Measurements from ENCODE around the gene TRAPPC2.
"Not testable (repeated sequence)": the region's sequence is repeated elsewhere in the genome, so short reads cannot be mapped to it uniquely, and the experiment has no call there.

Gene TRAPPC2

DNA sequence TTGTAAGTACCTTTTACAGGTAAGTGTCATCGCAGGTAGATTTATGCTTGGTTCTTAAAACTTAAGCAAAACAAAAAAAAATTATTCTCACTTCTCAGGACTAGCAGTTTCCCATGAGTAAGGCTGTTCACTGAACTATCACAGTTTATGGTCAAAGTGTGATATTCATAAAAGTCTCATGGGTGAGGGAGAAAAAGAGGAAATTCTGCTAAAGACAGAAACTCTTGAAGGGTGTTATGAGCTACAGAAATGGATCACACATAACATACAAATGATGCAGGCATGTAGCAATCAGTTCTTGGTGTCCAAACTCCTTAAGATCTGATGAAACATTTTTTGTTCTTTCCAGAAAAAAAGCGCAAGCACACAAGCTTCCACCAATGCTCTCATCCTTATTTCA, 37.0 kb downstream of the TRAPPC2 start:
- no peak for DNase-seq

DNA sequence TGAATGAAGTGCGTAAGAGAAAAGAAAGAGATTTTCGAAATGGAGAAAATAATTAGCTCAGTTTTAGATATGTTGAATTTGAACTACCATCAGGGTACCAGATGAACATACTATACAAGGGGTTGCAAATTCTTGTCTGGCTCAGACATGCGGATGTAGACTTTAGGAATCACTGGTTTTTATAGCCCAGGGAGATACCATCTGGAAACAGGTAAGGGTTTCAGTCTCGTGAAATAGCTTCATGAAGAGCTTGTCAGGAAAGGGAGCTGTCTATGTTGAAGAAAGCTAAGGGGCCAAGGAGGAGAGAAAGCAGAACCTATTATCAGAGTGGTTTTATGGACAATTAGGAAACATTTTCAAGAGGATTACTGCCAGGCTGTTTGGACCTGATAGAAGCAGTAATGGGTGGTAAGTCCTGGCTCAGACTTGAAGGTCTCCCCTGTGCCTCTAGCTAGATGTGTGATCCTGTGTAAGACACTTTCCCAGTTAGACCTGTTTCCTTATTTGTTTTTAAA, 38.8 kb downstream of the TRAPPC2 start:
- no peak for DNase-seq

DNA sequence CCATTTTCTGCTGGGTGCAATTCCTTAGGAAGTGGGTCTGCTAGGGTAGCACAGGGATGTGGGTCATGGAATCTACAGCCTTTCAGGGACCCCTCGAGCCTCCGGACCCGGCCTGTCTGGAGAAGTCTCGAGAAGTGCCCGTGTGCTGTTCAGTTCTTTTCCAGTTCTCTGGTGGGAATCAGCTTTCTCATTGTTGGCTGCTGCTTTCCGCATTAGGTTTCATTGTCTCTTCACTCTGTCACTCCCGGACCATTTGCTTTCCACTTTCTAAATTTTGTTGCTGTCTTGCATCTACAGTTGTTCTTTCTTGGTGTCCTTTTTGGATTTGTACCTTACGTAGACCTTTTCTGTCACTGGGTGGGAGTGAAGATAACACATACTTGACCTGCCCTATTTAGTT, 39.4 kb downstream of the TRAPPC2 start:
- no peak for DNase-seq

DNA sequence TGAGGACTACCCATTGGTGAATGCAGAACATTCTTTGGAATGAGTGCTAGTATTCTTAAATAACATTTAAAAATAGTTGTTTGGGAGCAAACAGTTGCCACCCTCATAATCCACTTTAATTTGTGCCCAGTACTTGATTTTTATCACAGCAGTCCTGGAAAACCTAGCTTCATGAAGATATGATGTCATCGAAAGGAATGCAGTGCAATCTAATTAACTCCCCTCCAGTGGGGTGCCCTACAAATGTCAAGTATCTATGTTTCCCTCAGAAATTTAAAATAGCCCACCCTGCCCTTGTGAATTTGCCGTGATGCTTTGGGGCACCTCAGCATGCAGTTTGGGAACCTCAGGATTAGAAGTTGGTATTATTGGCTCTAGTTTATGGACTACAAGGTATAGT, 40.1 kb downstream of the TRAPPC2 start:
- no peak for DNase-seq

DNA sequence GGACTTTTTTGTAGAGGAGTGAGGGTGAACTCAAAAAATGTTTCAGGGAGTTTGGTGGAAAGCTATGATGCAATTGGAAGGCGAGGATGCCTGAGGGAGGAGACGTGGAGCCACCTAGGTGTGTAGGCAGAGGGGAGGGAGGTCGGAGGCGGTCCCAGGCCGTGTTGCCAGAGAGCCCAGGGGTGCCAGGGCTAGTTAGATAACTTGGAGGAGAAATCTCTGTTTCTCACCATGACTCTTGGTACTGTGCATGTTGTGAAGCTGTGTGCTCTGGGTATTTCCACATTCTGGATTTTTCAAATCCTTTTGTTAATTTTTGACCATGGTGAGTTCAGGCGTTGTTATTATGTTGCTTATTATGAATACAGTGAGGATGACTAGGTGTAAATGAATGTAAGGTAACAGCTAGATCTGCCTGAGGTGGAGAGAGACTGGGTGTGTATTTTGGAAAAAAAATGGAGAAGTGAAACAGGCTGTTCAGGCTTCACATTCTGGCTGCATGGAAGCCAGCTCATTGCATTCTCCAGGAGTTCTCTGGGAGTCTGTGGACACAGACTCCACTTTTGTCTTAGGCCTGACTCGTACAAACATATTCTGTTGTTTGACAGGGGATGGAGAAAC, 41.0 kb downstream of the TRAPPC2 start:
- DNase-seq: no peak

DNA sequence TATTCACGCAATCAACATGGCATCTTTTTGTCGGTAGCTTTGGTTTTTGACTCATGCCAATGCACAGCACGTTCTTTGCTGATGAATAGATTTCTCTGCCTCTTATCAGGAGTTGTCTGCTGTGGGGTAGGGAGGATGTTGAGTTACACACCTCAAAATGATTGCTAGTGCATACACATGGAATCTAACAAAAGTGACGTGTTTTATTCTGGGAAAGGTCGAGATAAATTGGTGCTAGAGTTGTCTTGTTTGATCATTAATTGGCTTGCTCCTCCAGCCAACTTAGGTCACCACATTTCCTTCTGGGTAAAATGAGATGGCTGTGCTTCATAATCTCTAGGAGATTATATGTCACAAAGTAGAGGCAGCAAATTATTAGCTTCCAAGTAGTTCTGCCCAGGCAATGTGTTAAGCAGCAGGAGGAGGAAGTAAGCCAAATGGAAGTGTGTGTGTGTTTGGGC, 41.6 kb downstream of the TRAPPC2 start:
- DNase-seq: no peak

DNA sequence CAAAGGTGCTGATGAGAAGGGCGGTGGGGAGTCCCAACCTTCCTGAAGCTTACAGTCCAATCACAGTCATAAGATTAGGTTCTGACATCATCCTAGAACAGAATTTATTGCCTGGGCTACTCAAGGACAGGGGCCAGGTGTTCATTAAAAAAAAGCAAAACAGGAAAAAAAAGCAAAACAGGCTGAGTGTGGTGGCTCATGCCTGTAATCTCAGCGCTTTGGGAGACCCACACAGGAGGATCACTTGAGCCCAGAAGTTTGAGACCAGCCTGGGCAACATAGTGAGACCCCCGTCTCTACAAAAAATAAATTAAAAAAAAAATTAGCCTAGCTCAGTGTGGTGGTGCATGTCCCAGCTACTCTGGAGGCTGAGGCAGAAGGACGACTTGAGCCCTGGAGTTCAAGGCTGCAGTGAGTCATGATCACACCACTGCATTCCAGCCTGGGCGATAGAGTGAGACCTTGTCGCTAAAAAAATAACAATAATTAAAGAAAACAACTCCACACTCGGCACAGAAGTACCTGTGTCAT, 42.5 kb downstream of the TRAPPC2 start:
- no peak for DNase-seq

DNA sequence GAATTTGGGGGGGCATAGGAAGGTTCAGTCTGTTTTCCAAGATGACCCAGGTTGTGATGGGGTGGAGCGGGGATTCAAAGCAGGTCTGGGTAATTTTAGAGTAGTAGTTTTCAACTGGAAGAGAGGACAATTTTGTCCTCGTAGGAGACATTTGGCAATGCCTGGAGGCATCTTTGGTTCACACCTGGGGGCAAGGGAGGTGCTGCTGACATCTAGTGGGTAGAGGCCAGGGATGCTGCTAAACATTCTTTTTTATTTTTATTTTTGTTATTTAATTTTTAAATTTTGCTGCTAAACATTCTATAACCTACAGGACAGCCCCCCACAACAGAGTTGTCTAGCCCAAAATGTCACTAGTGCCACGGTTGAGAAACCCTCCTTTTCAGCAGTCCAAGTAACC, 43.6 kb downstream of the TRAPPC2 start:
- no peak for DNase-seq

DNA sequence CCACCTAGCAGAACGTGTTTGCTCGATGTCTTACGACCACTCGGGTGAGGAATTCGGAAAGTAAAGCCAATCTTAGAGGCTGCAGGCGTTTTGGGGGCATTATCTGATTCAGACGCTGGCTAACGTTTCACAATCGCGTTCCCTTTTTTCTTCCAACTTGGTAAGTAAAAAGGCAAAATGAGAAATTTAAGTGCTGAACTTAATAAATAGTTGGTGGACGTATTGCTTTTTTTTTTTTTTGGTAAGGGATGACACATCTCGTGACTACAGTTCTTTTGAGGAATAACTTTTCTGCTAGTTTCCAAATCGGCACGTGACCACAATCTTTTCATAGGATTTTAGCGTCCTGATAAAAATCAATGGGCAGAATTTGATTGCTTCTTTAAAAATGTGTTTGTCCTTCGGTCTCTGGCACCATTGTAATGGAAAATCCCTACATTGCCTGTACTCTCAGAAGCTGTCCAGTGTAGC, 44.6 kb downstream of the TRAPPC2 start:
- DNase-seq: no peak

DNA sequence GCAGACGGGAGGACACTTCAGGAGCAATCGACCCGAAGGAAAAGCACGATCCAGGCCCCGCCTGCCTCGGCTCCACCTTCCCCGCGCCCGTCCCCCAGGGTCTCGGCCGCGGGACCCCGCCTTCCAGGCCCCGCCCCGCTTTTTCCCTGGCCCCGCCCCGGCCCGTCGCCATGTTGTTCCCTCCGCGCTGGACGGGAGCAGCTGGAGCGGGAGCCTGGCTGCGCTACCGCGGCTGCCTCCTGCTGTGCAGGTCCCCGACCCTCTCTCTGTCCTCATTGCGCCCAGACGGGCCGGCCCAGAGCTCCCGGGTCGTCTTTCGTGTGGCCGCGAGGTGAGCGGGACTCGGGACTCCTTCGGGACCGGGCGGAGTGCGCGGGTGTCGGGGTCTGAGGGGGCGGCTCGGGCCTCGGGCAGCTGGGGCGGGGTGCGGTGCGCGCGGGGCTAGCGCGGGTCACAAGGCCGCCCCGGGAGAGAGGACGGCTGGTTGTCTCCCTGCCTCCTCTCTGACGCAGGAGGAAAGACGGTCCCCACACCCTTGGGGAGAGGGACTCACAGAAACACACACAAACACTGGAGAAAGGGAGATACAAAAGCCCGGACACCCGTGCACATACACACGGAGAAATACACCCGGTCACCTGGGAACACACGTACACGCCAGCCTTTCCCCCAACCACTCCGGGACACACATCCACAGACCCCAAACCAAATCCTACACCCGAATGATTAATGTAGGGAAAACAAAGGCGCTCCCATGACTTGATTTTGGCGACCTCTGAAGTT, 45.3 kb downstream of the TRAPPC2 start, which contains the start of gene RAB9A:
RAB9A (plus strand) TSS at position 171 of the 783 bp plus-strand sequence. CDS start 19,619 bp downstream, outside the sequence.
- peak in 1 of 2 donors; percentile 29 for DNase-seq

DNA sequence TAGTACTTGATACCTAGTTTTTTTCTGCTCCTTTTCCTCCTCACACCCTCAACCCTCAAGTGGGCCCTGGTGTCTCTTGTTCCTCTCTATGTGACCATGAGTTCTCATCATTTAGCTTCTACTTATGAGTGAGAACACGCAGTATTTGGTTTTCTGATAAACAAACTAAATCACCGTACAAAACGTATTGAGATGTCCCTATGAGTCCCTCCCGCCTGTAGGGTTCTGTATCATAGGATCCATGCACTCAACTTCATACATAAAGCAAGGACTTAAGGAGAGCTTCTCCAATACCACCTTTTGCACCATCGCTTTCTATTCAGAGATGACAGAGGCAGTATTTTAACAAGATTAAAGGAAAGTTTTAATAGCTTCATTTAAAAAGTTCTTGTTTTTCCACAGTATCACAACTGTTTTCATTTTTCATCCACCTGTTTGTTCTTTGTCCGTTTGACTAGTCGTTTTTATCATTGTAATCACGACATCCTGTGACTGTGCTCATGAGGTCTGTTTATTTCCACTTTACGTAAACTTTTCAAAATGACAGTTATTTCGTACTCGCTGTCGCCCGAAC, 45.9 kb downstream of the TRAPPC2 start:
- DNase-seq: no peak

DNA sequence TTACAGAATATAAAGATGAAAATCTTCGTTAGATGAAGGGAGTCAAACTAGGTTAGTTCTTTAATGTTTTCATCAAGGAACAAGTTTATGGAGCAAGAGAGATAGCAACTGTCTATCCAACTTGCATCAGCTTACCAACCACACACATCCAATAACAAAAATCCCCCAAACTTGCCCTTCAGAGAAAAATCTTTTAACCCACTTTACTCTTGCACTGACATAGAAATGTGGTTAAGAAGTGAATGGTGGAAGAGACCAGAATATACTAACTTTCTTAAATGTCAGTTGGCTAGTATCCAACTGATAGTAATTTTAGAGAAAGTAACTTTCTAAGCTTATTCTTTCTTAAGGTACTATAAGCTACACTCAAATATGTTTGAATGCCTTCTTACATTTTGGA, 47.2 kb downstream of the TRAPPC2 start:
- no peak for DNase-seq

DNA sequence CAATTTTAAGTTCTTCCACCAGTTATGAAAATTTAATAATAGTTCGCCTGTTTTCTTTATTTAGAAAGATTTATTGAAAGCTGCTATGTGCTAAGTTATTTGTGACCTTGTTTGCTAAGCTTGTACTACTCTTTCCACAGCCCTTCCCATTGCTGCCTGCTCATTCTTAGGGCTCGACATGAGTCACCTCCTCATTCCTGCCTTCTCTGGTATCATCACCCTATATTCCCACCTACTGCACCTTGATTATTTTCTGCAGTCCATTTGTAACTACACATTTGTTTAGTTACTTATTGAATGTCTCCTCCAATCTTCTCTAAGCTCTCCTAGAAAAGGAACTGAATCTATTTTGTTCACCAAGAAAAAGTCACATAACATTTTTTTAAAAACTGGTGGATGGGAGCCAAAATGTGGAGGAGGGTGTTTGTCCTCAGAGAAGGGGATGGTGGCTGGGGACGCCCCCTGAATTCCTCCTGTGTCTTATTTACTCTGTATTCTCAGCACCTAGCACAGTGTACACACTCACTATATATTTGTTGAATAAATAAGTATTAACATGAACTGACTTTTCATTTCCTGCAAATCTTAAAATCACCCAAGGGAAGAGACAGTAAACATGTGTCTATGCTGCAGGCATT, 49.2 kb downstream of the TRAPPC2 start:
- DNase-seq: no peak

DNA sequence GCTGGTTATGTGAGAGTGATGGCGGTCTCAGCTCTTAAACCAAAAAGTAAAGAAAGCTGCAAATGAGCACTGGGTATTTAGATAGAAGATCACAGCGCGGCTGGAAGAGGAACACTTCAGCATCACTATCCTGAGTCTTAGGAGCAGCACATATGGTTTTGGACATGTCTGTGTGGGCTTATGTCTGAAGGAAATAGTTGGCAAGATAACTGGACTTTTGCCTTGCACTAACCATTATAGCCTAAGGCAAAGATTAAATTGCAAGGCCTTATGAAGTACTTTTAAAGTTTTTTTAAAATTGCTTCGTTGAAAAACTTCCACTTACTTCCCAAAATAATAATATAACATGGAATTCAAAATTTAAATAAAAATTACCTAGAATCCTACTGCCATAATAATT, 50.1 kb downstream of the TRAPPC2 start:
- no peak for DNase-seq

DNA sequence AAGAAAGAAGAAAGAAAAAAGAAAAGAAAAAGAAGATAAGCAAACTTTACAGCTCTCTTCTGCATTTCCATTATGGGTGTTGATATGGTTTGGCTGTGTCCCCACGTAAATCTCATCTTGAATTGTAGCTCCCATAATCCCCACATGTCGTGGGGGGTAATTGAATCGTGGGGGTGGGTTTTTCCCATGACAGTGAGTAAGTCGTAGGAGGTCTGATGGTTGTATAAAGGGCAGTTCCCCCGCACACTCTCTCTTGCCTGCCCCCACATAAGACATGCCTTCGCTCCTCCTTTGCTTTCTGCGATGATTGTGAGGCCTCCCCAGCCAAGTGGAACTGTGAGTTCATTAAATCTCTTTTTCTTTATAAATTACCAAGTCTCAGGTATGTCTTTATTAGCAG, 52.8 kb downstream of the TRAPPC2 start:
- no peak for DNase-seq

DNA sequence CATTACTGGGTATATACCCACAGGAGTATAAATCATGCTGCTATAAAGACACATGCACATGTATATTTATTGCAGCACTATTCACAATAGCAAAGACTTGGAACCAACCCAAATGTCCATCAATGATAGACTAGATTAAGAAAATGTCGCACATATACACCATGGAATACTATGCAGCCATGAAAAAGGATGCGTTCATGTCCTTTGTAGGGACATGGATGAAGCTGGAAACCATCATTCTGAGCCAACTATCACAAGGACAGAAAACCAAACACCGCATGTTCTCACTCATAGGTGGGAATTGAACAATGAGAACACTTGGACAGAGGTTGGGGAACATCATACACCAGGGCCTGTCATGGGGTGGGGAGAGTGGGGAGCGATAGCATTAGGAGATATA, 54.7 kb downstream of the TRAPPC2 start:
- not testable (repeated sequence) for DNase-seq

DNA sequence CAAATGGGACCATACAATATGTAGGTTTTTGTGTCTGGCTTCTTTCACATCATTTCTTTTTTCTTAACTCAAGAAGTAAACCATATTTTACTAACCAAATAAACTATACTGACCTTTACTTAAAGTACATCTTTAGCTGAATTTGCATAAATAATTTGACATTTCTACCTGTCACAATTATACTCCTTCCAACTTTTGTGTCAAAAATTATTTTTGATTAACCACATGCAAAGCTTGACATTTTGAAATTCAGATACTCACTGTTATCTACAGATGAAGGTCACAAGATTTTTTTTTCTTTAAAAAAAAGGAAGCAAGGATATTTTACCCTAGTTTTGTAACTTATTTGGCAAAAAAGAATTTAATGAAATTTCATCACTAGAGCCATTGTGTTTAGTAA, 57.5 kb downstream of the TRAPPC2 start:
- DNase-seq: no peak

DNA sequence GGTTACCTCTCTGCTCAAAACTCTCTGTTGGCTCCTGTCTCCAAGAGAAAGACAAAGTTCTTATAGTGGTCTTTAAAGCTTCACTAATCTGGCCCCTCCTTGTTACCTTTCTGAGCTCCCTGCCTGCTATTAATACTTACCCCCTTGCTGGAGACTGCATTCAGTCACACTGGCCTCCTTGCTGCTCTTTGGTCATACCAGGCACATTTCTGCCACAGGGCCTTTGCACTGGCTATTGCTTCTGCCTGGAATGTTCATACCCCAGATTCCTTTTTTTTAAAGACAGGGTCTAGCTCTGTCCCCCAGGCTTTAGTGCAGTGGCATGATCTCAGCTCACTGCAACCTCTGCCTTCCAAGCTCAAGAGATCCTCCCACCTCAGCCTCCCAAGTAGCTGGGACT, 61.4 kb downstream of the TRAPPC2 start:
- no peak for DNase-seq

DNA sequence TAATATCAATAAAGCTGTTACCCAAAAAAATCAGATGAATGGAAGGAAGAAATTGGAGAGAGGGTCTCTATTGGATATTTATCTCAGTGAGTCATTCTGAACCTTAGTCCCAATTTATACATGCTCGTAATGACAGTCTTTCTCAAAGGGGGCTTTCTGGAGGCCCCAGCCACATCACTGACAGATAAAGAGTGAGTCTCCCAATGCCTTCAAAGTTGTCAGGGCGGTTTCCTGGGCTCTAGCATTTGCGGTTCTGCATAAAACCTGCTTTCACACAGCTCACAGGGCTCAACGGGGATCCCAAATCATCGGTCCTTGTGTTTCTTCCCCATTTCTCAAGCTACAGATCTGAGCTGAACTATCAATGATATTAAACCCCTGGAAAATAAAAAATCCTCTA, 64.2 kb downstream of the TRAPPC2 start:
- DNase-seq: no peak

DNA sequence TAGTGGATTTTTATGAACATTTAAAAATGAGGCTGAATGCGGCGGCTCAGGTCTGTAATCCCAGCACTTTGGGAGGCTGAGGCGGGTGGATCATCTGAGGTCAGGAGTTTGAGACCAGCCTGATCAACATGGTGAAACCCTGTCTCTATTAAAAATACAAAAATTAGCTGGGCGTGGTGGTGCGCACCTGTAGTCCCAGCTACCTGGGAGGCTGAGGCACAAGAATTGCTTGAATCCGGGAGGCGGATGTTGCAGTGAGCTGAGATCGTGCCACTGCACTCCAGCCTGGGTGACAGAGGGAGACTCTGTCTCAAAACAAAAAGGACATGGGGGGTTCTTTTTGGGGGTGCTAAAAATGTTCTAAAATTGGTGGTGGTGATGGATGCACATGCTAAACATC, 64.7 kb downstream of the TRAPPC2 start:
- not testable (repeated sequence) for DNase-seq

DNA sequence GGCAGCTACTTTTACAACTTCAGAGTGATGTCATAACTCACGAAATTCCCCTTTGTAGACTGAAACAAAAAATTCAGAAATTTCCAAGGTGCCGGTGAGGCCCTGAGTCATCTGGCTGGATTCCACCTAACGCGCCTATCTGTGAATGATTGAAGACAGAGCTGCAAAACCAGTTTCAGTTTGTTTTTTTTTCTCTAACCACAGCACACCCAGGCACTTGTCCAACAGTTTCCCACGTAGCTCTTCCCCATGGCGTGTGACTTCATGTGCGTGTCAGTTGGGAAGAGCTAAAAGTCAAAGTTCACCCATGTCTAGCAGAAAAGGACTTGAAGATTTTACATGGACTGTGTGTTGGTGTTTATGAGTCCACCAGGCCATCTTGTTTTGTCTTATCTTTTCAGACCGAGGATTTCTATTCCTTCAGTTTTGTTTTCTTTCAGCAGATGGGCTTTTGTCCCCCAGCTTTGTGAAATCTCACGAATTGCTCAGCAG, 65.1 kb downstream of the TRAPPC2 start:
- peak in 1 of 2 donors; percentile 61 for DNase-seq

DNA sequence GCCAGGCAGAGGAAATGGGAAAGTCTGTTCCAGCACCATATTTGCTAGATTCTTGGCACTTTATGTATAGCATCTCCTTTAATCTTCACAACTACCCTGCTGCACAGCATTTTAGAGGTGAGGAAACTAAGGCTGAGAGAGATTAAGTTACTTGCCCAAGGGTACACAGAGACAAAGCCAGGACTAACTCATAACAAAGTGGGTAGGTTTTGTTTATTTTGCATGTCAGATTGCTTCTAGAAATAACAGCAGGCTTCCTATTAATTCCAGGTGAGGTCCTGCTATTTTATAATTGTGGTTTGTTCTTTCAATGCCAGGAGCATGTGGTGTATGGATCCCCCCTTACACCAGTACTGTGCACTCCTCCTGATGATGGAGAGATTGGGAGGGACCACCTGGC, 66.5 kb downstream of the TRAPPC2 start:
- no peak for DNase-seq

DNA sequence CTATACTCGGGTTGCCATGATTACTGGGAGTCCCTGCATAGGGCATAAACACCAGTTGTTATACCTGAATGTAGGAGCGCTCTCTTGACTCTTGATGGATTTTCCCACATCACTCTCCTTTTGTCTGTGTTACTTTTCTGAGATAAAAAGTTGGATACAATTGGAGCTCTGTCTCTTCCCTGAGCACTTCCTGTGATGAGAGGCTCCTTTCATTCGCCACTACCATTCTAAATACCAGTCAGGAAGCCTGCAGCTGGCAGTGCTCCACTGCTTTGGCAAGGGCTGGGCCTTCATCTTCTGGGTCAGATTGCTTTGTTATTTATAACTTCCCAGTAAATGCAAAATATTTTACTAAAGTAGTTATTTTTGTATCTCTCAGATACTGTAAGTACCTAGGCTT, 67.6 kb downstream of the TRAPPC2 start:
- DNase-seq: no peak

Data from bone marrow (tissue), 2 donors.